Head of caudate nucleus (tissue), 42 donors: ENCODE results near the gene SULT6B1.
"Not testable (repeated sequence)": the region's sequence is repeated elsewhere in the genome, so short reads cannot be mapped to it uniquely, and the experiment has no call there.

ENCODE experiments used
- DNase-seq, 42 donors: peaks; one replicate each; pipeline versions ENCODE4 v3.0.0 to v3.0.0-alpha.2; 2020 to 2021; ENCODE audit warnings: mixed read lengths in 7 of 42
- intact Hi-C: fragments of 100-400 bp; cut with DNase I; formaldehyde crosslinking; loops from one replicate; pipeline ENCODE4 v1.15.0; 2022

The SULT6B1 gene

GRCh38 chr2:37198681-37199065 lies 10.2 kb upstream of the SULT6B1 start:
- DNase-seq = no peak

DNA sequence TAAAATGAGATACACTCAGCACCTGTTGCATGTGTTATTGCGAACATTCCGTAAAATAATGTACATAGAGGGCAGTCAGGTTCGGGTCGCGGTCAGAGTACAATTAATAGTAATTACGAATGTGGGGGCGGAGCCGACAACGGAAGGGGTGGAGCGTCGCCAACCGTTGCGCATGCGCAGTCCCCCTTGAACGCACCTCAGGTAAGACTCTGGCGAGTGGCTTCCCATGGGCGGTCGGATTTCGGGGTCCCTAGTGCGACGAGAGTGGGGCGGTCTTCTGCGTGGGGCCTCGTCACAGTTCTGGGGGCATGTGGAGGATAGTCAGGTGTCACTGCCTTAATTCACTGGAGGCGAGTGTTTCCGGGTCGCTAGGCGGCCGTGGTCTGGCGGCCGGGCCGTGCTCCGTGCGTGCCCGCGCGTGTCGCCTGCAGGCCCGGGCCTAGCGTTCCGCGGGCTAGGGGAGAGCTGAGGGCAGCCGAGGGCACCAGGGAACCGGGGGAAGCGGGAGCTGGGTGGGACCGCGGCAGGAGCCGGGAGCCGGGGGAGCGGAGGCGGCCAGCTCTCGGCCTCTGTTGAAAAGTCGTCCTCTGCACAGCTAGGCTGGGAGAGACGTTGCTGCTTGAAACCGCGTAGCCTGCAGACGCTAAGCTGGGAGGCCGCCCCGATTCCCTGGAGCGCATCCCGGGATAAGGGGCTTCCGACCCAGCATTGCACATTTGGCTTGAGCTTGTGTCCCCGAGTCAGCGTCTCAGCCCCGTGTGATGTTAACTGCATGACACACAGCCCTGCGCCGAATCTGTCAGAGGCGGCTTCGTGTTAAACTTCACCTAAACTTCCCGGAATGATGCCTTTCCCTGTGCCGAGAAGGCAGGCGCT lies 8.1 kb upstream of the SULT6B1 start, which contains the start of gene CEBPZOS:
Gene CEBPZOS, plus strand, starts transcription at position 177 of the 876 bp plus-strand sequence. CDS start 3,209 bp downstream, outside the sequence.
- intact Hi-C loops = no loop called here

More at GRCh38 chr2:37198681-37199065, 10.2 kb upstream of the SULT6B1 start:
- intact Hi-C loops = no loop called here

DNA sequence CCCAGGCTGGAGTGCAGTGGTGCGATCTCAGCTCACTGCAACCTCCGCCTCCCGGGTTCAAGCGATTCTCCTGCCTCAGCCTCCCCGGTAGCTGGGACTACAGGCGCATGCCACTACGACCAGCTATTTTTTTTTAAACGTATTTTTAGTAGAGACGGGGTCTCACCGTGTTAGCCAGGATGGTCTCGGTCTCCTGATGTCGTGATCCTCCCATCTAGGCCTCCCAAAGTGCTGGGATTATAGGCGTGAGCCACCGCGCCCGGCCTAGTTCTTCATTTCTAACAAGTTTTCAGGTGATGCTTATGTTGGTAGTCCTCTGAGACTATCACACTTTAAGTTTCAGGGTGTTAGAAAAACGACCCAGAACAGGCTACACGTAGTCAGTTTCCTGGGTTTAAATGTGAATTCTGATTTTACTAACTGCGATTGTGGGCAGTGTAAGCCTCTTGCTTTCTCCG lies 7.4 kb upstream of the SULT6B1 start:
- intact Hi-C loops = not testable (repeated sequence)
- peak in 1 of 42 donors; percentile 13 for DNase-seq

More for the DNA sequence above, 8.1 kb upstream of the SULT6B1 start, which contains the start of gene CEBPZOS:
- DNase-seq = peak; percentile 72 to 94 (median 86)

- intact Hi-C loops = no loop called here
- no peak for DNase-seq
Measured at GRCh38 chr2:37192551-37192950, 4.1 kb upstream of the SULT6B1 start.

GRCh38 chr2:37191747-37192146 lies 3.3 kb upstream of the SULT6B1 start:
- no peak for DNase-seq
- intact Hi-C loops = no loop called here

DNA sequence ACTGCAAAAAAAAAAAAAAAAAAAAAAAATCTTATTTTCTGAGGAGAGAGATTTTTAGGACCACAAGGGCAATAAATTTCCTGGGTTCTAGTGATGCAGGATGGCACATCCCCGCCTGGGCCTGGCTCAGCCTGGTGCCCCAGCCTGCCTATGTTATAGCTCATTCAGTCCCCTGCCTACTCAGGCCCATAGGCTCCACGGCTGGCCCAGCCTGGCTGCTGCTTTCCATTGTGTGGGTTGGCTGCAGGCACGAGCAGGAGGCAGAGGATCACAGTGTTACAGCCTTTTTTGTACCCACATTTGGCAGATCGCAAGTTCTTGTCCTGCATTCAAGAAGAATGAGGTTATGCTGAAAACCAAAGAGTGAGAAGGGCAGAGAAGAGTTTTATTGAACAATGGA lies 2.8 kb upstream of the SULT6B1 start:
- intact Hi-C loops = no loop called here
- DNase-seq = no peak

DNA sequence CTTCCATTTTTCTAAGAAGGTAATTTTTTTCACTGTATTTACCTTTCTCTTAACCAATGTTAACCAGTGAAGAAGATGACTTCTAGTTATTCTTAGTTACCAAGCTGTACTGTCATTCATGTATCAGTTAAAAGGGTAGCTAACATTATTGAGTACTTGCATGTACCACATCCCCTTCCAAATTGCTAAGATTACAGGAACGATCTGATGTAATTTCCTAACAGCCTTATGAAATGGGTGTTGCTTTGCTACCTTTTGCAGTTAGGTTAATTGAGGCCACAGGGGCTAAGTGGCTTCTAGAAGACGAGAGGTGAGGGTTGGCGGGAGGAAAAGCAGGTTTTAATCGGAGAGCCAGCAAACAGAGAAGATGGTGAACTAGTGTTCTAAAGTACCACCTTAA lies 1.8 kb upstream of the SULT6B1 start:
- intact Hi-C loops = no loop called here
- DNase-seq = no peak

- intact Hi-C loops = no loop called here
- peak in 6 of 42 donors; percentile 7 to 43 (median 25) for DNase-seq
Measured at GRCh38 chr2:37189452-37190153, 1.1 kb upstream of the SULT6B1 start.

- intact Hi-C loops = no loop called here
- DNase-seq = no peak
Measured at GRCh38 chr2:37181726-37182684, 6.5 kb downstream of the SULT6B1 start.

- DNase-seq = no peak
- intact Hi-C loops = no loop called here
Measured at GRCh38 chr2:37180640-37181039, 7.8 kb downstream of the SULT6B1 start.

DNA sequence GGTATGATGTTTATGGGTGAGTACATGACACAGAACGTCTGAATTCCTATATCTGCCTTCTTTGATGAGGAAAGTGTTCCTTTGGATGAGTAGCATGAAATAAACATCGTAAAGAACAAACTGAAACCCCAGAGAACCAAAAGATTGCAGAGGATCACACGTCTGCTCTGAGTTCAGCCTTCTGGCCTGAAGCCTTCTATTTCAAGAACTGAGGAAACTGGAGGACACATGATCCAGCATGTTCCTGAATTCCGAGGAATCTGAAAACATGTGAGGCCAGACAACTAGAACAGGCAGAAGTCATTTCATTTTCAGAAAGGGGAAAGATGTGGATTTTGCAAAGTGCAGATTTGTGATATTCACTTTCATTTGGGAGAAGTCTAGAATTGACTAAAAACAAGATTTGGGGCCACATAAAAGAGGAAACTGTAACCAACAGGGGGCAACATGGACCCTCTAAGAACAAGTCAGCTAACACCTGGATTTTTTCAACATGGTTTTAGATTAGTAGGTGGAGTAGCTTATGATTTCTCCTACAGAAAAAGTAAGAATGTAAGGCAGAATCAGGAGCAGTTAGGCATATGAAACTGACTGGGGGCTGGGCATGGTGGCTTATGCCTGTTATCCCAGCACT lies 8.3 kb downstream of the SULT6B1 start:
- no peak for DNase-seq
- intact Hi-C loops = no loop called here

DNA sequence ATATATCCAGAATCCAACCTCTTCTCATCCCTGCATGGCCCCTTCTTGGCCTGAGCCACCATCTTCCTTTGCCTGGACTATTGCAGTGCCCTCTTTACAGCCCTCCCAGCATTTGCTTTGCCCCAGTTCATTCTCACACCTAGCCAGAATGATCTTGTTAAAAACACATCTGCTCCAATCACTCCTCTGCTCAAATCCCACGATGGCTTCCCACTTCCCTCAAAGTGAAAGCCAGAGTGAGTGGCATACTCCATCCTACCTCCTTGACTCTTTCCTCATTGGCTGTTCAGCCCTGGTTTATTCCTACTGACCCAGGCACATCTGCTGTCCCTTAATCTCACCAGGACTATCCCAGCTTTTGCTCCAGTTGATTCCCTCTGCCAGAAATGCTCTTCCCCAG lies 14.7 kb downstream of the SULT6B1 start:
- intact Hi-C loops = no loop called here
- no peak for DNase-seq

- intact Hi-C loops = no loop called here
- no peak for DNase-seq
Measured at GRCh38 chr2:37171624-37171950, 16.9 kb downstream of the SULT6B1 start.

DNA sequence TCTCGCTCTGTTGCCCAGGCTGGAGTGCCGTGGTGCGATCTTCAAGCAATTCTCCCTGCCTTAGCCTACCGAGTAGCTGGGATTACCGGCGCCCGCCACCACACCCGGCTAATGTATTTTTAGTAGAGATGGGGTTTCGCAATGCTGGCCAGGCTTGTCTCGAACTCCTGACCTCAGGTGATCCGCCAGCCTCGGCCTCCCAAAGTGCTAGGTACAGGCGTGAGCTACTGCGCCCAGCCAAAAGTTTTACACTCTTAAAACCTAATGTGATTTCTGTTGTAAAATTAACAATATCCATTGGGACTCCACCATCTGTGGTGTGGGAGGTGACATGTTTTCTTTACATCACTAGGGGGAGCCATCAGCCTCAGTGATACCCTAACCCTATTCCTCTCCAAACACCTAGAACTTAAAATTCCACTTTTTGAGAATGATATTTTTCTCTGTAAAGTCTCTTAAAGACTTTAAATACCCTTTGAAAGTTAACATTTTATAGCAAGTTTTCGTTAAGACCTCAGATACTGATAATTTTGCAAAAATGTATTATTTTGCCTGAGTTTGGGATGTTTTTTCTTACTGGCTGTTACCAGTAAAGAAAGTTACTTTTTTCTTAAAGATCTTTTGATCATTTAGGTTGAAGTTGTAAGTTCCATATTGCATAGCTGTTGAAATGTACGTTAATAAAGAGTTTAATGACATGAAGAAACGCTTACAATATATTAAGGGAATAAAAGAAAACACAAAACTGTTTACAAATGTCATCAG lies 20.1 kb downstream of the SULT6B1 start:
- DNase-seq = peak in 9 of 42 donors; percentile 15 to 63 (median 25)
- intact Hi-C loops = no loop called here

DNA sequence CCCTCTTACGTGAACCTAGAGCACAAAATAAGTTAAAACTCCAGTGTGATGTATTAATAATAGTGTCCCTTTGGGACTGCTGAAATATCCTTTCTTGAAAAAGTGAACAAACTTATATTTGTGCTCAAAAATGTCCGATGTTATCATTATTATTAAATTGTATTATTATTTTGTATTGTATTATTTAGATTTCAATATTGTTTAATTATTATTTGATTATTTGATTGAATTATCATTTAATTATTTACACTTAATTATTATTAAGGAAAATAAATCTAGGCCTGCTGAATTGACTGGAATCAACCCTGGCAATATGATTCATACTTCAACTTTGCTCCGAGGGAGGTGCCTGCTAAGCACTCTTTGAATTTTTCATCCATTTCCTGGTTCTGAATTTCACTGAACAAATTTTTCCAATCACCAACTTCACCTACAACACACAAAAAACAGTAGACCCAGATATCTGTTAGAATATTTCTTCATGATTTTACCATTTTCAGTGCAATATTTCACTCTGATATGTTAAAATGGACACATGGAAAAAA lies 20.8 kb downstream of the SULT6B1 start:
- intact Hi-C loops = no loop called here
- DNase-seq = no peak

DNA sequence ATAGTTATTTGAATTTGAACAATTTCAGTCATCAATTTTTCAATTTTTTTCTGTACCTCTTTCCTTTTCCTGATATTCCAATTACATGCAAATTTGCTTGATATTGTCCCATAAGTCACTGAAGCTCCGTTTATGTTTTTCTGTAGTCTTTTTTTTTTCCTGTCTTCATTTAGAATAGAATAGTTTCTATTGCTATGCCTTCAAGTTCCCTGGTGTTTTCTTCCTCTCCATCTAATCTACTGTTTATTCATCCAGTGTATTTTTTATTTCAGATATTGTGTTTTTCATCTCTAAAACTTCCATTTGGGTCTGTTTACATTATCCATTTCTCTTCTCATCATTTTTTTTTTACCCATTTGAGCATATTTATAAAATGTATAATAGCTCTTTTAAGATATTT lies 23.7 kb downstream of the SULT6B1 start:
- intact Hi-C loops = no loop called here
- DNase-seq = no peak

GRCh38 chr2:37156857-37157714 lies 31.4 kb downstream of the SULT6B1 start, which contains the start of gene EIF2AK2:
Gene EIF2AK2 (minus strand): TSS chr2:37156980. CDS start chr2:37147806, 9,174 bp downstream.
- intact Hi-C loops = no loop called here
- peak; percentile 49 to 90 (median 80) for DNase-seq
